Stimulated activated CD4-positive, alpha-beta T cell treated with anti-CD3 and anti-CD28 coated beads, Interleukin-1b, Interleukin-23, amount 100 ng/mL, for 4 hours (primary cell): ENCODE measurements around the gene PARL.

Source experiments
- DNase-seq, 2 donors: peaks; one replicate each; pipeline ENCODE4 v3.0.0-alpha.2; 2020; ENCODE audit warnings: low read depth in 2 of 2

PARL gene

DNA sequence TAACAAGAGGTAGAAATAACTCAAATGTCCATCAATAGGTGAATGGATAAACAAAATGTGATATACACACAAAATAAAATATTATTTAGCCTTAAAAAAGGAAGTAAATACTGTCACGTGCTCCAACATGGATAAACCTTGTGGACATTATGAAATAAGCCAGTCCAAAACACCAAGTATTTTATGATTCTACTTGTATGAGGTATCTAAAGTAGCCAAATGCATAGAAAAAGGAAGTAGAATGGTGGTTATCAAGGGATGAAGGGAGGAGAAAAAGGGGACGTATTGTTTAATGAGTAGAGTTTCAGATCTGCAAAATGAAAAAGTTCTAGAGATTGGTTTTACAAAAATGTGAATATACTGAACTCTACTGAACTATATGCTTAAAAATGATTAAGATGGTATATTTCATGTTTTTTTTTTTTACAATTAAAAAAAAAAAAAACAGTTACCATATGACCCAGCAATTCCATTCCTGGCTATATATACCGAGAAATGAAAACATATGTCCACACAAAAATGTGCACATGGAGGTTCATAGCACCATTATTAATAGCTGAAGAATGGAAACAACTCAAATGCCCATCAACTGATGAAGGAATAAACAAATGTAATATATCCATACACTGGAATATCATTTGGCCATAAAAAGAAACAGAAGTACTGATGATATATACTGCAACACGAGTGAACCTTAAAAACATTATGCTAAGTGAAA is 30.2 kb downstream of the PARL start:
- no peak for DNase-seq

- no peak for DNase-seq
These were observed 38.9 kb downstream of the PARL start for GRCh38 chr3:183845608-183846288.

GRCh38 chr3:183845090-183845489 is 39.6 kb downstream of the PARL start:
- no peak for DNase-seq

DNA sequence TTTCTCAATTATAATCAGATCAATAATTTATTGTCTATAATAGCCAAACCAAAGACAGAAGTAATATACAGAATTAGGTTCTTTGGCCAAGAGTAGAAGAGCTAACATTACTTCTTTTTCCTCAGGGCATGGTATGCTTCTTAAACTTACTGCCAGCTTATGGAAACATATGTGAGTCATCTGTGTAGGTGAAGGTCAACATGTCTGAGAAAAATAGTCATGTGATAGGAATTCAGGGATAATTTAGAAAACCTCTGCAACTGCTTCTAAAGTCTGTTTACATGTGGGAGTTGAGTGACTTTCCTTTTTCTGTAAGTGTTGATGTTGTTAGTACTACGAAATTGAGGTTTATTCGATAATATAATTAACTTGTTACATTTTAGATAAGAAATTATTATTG is 40.1 kb downstream of the PARL start:
- DNase-seq: no peak

DNA sequence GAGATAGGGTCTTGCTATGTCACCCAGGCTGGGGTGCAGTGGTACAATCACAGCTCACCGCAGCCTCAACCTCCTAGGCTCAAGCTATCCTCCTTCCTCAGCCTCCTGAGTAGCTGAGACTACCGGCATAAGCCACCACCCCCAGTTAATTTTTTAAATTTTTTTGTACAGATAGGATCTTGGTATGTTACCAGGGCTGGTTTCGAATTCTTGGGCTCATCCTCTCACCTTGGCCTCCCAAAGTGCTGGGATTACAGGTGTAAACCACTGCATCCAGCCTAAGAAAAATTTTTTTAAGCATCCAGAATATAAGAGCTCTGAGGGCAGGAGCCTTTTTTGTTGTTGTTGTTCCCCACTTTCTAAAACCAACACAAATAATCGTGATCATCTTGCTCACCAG is 44.9 kb downstream of the PARL start:
- no peak for DNase-seq

DNA sequence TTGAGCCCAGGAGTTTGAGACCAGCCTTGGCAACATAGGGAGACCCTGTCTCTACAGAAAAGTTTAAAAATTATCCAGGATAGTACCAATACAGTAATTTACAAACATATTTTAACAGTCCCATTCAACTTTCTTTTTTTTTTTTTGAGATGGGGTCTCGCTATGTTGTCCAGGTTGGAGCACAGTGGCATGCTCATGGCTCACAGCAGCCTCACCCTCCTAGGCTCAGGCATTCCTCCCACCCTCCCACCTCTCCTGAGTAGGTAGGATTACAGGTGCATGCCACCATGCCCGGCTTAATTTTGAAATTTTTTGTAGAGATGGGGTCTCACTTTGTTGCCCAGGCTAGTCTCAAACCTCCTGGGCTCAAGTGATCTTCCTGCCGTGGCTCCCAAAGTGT is 46.8 kb downstream of the PARL start:
- DNase-seq: no peak

- DNase-seq: no peak
These were observed 47.3 kb downstream of the PARL start for GRCh38 chr3:183837390-183837789.

DNA sequence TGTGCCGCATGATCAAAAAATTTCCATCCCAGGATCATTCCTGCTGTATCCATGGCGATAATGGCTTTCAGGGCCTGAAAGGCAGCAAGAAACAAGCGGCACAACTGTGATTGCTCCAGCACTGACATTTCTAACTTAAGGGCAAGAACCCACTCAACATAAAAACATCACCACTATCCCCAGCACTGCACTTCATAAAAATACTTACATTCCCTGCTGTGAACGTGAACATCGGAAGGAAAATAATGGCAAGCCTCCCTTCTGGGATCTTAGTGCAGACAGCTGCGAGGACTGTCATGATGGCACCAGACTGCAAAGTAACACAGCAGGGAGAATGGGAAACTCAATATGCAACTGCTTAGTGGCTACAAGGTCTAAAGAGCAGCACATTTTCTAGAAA is 51.2 kb downstream of the PARL start:
- no peak for DNase-seq

GRCh38 chr3:183830187-183830586 is 54.5 kb downstream of the PARL start:
- DNase-seq: no peak

DNA sequence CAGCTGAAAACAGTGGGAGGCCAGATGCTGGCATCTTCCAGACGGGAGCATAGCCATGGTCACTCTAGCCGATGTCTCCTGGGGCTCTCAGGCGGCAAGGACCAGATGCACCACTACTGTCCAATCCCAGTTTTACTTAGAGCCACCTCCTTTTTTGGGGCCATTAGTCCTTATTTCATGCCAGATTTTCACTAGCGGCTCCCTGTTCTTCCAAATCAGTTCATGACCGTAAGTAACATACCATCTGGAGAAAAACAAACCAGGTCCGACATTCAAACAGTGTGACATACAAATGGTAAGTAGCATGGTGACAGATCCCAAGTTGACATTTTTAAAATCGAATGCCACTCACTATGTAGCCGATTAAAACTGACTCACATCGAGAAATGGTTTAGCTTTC is 55.2 kb downstream of the PARL start:
- no peak for DNase-seq

DNA sequence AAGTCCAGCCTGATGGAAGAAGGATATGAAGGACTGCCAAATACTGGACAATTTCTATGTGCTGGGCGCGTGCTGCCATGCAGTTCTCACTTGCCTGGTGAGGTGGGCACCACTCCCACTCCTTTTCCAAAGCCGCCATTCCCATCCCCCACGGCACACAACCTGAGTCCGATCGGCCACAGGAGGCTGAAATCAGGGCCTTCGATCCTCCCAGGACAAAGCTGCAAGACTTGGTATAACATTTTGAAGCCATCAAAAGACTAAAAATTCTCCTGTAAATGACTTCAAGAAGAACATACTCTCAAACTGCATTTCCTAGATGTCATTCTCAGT is 56.2 kb downstream of the PARL start:
- no peak for DNase-seq

DNA sequence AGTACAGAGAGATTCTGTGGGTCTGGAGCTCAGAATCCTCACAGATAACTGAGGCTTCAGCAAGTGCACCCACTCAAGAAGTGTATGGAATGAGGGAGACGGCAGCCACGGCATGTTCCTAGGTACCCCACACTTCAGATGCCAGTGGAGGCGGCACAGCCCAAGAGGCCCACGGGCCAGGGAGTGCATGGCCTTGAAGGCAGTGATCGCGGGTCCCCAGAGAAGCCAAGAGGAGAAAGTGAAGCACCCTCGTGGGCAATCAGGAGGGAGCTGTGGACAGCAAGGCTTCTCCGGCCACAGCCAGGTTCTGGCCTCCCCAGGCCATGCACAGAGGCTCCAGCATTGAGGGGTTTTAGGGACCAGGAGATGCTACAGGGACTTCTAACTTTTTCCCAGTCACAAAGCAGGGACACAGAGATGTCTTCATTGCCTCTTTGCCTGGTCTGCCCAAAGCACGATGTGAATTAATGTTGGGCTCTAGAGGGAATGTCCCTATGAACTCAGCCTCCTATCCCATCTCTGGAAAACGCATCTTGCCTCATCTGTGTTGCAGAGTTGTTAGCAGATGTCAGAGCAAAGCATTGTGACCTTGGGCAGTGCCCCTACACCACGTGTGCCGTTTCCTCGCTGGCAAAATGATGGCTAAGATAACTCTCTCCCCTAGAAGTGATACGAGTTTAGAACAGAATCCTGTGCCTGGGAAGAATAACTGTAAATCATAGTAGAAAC is 56.7 kb downstream of the PARL start:
- no peak for DNase-seq

GRCh38 chr3:183826448-183827250 is 58.0 kb downstream of the PARL start:
- no peak for DNase-seq

GRCh38 chr3:183825456-183826161 is 59.1 kb downstream of the PARL start, which contains the start of gene MAP6D1:
MAP6D1 (minus strand) TSS chr3:183825577; CDS start chr3:183825547, 30 bp downstream.
- DNase-seq: peak; percentile 28 to 45

- peak in 1 of 2 donors; percentile 15 for DNase-seq
These were observed 59.8 kb downstream of the PARL start for GRCh38 chr3:183824761-183825455.

DNA sequence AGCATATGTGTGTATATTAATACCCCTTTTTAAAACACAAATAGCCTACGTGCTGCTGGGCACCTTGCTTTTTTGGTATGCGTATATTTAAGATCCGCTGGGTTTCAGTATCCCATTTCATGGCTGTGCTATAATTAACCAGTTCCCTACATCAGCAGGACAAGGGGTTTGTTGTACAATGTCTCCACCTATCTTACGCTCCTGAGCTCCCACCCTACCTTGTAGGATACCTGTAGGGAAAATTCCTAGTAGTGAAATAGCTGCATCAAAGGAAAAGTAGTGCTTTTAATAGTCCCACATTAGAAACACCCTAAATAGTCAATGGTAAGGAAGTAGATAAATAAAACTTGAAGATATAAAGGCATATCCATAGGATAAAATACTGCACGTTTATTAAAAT is 60.7 kb downstream of the PARL start:
- DNase-seq: no peak

- DNase-seq: no peak
These were observed 62.0 kb downstream of the PARL start for GRCh38 chr3:183822631-183823030.

DNA sequence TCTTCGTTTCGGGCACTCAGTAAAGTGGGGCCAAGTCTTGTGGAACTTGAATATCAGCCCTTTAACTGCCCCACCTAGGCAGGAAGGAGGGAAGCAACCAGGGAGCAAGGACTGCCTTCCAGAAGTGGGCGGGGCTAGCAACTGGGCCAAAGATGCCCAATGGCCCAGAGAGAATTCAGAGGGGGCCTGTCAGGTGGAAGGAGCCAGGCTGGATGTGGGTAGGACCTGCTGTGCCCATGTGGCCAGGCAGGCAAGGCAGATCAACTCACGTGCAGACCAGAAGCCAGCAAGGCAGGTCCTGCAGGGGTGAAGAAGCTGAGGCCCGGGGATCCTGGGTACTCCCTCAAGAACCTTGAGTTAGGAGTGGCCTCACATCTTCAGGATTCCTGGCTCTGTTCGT is 64.8 kb downstream of the PARL start:
- DNase-seq: no peak

GRCh38 chr3:183818706-183819624 is 65.7 kb downstream of the PARL start:
- DNase-seq: no peak
